ENCODE results near the gene RUNX3. TPM values are rescaled to one million over a fixed set of nuclear protein-coding genes. Genes with fewer than 3 reads are reported as not detected.

The RUNX3 gene
- total RNA-seq, 2 experiments from 2014 or later, result 12.2 to 39.5 TPM

GRCh38 chr1:24968941-24969585 lies 39.0 kb upstream of the RUNX3 start:
- ChIA-PET POLR2A (interaction anchor here (0.6 kb wide), 1 partner anchor 44 kb away, joined by 5 read pairs; no protein-coding TSS in a partner anchor), CTCF (ENCODE audit: unreplicated experiment) (interaction anchor here (0.5 kb wide), 1 partner anchor 50 kb away, joined by 4 read pairs; no protein-coding TSS in a partner anchor)
- Histone ChIP-seq H3K4me1 (ENCODE audit: insufficient read depth, low read length, poor library complexity, severe bottlenecking) (peaks cover 25% of the 10 kb centered on the region), H3K9me3 (ENCODE audit: low read length) (no peaks in the 10 kb centered on the region; the same call in 1 of the 2 replicates), H2AFZ (ENCODE audit: low read length) (no peak overlapping the region), H3K27ac (ENCODE audit: low read depth, low read length, poor library complexity, severe bottlenecking) (no peak overlapping the region), H3K4me3 (ENCODE audit: low read depth, low read length, poor library complexity, severe bottlenecking) (no peak overlapping the region), H3K9me2 (ENCODE audit: insufficient read depth, low read length) (no peaks in the 10 kb centered on the region), H3K4me2 (ENCODE audit: low read length) (no peak overlapping the region), H3K36me3 (ENCODE audit: insufficient read depth, low read length) (no peaks in the 10 kb centered on the region), H3K79me2 (ENCODE audit: insufficient read depth, low read depth, low read length) (peaks cover 5% of the 10 kb centered on the region; the same call in 1 of the 2 replicates), H4K20me1 (ENCODE audit: insufficient read depth, low read length) (no peaks in the 10 kb centered on the region)
- TF ChIP-seq EZH2phosphoT487 (IDR thresholded peaks at IDR 0.05; ENCODE audit: borderline replicate concordance, low read depth, low read length) (no peak), CTCF (conservative IDR thresholded peaks at IDR 0.05; ENCODE audit: low read length) (no peak)
- BruUV-seq (replicated peaks), result no TSS peak
- no peak for DNase-seq (ENCODE audit: low spot score)
- intact Hi-C loops (cut with micrococcal nuclease; ENCODE audit: unreplicated experiment), result no loop called here

- Histone ChIP-seq H2AFZ (ENCODE audit: low read length) (no peak overlapping the region), H3K4me1 (ENCODE audit: insufficient read depth, low read length, poor library complexity, severe bottlenecking) (peaks cover 36% of the 10 kb centered on the region), H4K20me1 (ENCODE audit: insufficient read depth, low read length) (no peaks in the 10 kb centered on the region), H3K27ac (ENCODE audit: low read depth, low read length, poor library complexity, severe bottlenecking) (no peak overlapping the region), H3K4me3 (ENCODE audit: low read depth, low read length, poor library complexity, severe bottlenecking) (no peak overlapping the region), H3K79me2 (ENCODE audit: insufficient read depth, low read depth, low read length) (peaks cover 7% of the 10 kb centered on the region; the same call in 1 of the 2 replicates), H3K9me2 (ENCODE audit: insufficient read depth, low read length) (no peaks in the 10 kb centered on the region), H3K9me3 (ENCODE audit: low read length) (no peaks in the 10 kb centered on the region), H3K4me2 (ENCODE audit: low read length) (no peak overlapping the region), H3K36me3 (ENCODE audit: insufficient read depth, low read length) (no peaks in the 10 kb centered on the region)
- POLR2A ChIA-PET, result interaction anchor here (0.5 to 0.6 kb wide), 2 partner anchors 19 to 236 kb away, joined by 5 to 6 read pairs; no protein-coding TSS in a partner anchor
- BruUV-seq (replicated peaks), result no TSS peak
- DNase-seq (ENCODE audit: low spot score), result no peak
- intact Hi-C loops (cut with micrococcal nuclease; ENCODE audit: unreplicated experiment), result no loop called here
- TF ChIP-seq EZH2phosphoT487 (IDR thresholded peaks at IDR 0.05; ENCODE audit: borderline replicate concordance, low read depth, low read length) (no peak), CTCF (conservative IDR thresholded peaks at IDR 0.05; ENCODE audit: low read length) (no peak)
- CTCF ChIA-PET (ENCODE audit: unreplicated experiment), result no interaction called here
These were observed 37.9 kb upstream of the RUNX3 start for GRCh38 chr1:24967962-24968361.

- no peaks in the 10 kb centered on the region for H4K20me1 ChIP-seq (ENCODE audit: insufficient read depth, low read length)
- H3K4me2 ChIP-seq (ENCODE audit: low read length), result no peak overlapping the region
- H3K4me3 ChIP-seq (ENCODE audit: low read depth, low read length, poor library complexity, severe bottlenecking), result no peak overlapping the region
- peaks cover 41% of the 10 kb centered on the region for H3K4me1 ChIP-seq (ENCODE audit: insufficient read depth, low read length, poor library complexity, severe bottlenecking)
- intact Hi-C loops (cut with micrococcal nuclease; ENCODE audit: unreplicated experiment), result no loop called here
- H2AFZ ChIP-seq (ENCODE audit: low read length), result no peak overlapping the region
- DNase-seq (ENCODE audit: low spot score), result no peak
- ChIA-PET POLR2A (interaction anchor here (0.6 kb wide), 1 partner anchor 20 kb away, joined by 5 read pairs; no protein-coding TSS in a partner anchor), CTCF (ENCODE audit: unreplicated experiment) (no interaction called here)
- no peaks in the 10 kb centered on the region for H3K9me3 ChIP-seq (ENCODE audit: low read length)
- H3K9me2 ChIP-seq (ENCODE audit: insufficient read depth, low read length), result no peaks in the 10 kb centered on the region
- no peaks in the 10 kb centered on the region for H3K36me3 ChIP-seq (ENCODE audit: insufficient read depth, low read length)
- BruUV-seq (replicated peaks), result no TSS peak
- H3K27ac ChIP-seq (ENCODE audit: low read depth, low read length, poor library complexity, severe bottlenecking), result no peak overlapping the region
- TF ChIP-seq EZH2phosphoT487 (IDR thresholded peaks at IDR 0.05; ENCODE audit: borderline replicate concordance, low read depth, low read length), result no peak
- TF ChIP-seq CTCF (conservative IDR thresholded peaks at IDR 0.05; ENCODE audit: low read length), result no peak
- H3K79me2 ChIP-seq (ENCODE audit: insufficient read depth, low read depth, low read length), result peaks cover 7% of the 10 kb centered on the region; the same call in 1 of the 2 replicates
These were observed 37.5 kb upstream of the RUNX3 start for GRCh38 chr1:24967555-24967954.
